Measurements from ENCODE around the gene CECR2.

DNA sequence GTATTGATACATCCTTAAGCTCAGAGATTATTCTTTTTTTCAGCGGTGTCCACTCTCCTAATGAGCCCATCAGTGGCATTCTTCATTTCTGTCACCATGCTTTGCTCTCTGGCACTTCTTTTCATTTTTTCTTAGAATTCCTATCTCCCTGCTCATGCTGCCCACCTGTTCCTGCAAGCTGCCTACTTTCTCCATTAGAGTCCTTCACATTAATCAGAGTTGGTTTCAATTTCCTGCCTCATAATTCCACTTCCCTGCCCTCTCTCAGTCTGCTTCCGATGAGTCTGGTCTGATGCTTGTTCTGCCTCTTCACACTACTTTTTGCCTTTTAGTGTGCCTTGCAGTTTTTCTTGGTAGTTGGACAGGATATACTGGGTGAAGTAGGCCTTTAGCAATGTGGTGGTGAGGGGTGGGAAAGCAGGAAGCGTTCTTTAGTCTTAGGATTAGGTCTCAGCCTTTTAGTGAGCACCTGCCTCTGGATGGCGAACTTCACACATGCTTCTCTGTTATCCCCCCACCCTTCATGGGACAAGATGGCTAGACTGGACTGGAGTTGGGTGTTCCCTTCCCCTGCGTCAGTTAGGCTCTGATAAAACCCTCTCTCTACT lies 53.6 kb downstream of the CECR2 start:
- TF ChIP-seq, protein P1, sequence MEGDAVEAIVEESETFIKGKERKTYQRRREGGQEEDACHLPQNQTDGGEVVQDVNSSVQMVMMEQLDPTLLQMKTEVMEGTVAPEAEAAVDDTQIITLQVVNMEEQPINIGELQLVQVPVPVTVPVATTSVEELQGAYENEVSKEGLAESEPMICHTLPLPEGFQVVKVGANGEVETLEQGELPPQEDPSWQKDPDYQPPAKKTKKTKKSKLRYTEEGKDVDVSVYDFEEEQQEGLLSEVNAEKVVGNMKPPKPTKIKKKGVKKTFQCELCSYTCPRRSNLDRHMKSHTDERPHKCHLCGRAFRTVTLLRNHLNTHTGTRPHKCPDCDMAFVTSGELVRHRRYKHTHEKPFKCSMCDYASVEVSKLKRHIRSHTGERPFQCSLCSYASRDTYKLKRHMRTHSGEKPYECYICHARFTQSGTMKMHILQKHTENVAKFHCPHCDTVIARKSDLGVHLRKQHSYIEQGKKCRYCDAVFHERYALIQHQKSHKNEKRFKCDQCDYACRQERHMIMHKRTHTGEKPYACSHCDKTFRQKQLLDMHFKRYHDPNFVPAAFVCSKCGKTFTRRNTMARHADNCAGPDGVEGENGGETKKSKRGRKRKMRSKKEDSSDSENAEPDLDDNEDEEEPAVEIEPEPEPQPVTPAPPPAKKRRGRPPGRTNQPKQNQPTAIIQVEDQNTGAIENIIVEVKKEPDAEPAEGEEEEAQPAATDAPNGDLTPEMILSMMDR (IDR thresholded peaks at IDR 0.05), result no peak
- TF ChIP-seq, protein P2, sequence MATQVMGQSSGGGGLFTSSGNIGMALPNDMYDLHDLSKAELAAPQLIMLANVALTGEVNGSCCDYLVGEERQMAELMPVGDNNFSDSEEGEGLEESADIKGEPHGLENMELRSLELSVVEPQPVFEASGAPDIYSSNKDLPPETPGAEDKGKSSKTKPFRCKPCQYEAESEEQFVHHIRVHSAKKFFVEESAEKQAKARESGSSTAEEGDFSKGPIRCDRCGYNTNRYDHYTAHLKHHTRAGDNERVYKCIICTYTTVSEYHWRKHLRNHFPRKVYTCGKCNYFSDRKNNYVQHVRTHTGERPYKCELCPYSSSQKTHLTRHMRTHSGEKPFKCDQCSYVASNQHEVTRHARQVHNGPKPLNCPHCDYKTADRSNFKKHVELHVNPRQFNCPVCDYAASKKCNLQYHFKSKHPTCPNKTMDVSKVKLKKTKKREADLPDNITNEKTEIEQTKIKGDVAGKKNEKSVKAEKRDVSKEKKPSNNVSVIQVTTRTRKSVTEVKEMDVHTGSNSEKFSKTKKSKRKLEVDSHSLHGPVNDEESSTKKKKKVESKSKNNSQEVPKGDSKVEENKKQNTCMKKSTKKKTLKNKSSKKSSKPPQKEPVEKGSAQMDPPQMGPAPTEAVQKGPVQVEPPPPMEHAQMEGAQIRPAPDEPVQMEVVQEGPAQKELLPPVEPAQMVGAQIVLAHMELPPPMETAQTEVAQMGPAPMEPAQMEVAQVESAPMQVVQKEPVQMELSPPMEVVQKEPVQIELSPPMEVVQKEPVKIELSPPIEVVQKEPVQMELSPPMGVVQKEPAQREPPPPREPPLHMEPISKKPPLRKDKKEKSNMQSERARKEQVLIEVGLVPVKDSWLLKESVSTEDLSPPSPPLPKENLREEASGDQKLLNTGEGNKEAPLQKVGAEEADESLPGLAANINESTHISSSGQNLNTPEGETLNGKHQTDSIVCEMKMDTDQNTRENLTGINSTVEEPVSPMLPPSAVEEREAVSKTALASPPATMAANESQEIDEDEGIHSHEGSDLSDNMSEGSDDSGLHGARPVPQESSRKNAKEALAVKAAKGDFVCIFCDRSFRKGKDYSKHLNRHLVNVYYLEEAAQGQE (IDR thresholded peaks at IDR 0.05; ENCODE audit: insufficient read depth in 1 of 2, low read depth in 2 of 2, low read length in 1 of 2), result no peak
- no peak for TF ChIP-seq POLR2AphosphoS5 (IDR thresholded peaks at IDR 0.05; ENCODE audit: low read depth, low read length)
